ENCODE measurements around the gene SYK.
"Not testable (repeated sequence)": the region's sequence is repeated elsewhere in the genome, so short reads cannot be mapped to it uniquely, and the experiment has no call there.

The SYK gene

GRCh38 chr9:90871327-90871935 lies 69.8 kb downstream of the SYK start:
- Mint-ChIP-seq H3K4me1 (no peaks in the 10 kb centered on the region), H3K4me3 (no peak overlapping the region), H3K36me3 (peaks cover 26% of the 10 kb centered on the region), H3K9me3 (no peaks in the 10 kb centered on the region), H3K27ac (no peak overlapping the region), H3K27me3 (no peaks in the 10 kb centered on the region)
- ATAC-seq (ENCODE audit: low read depth) (no peak), DNase-seq (ENCODE audit: low spot score in 2 of 2) (no peak)

- no peaks in the 10 kb centered on the region for H3K27me3 Mint-ChIP-seq
- no peak for DNase-seq (ENCODE audit: low spot score in 2 of 2)
- ATAC-seq (ENCODE audit: low read depth): no peak
- H3K4me3 Mint-ChIP-seq: no peak overlapping the region
- H3K27ac Mint-ChIP-seq: peak overlapping the region; percentile 24
- no peaks in the 10 kb centered on the region for H3K4me1 Mint-ChIP-seq
- H3K9me3 Mint-ChIP-seq: no peaks in the 10 kb centered on the region
- H3K36me3 Mint-ChIP-seq: peaks cover 24% of the 10 kb centered on the region
Measured at GRCh38 chr9:90872835-90873294, 71.2 kb downstream of the SYK start.

GRCh38 chr9:90873422-90873821 lies 71.8 kb downstream of the SYK start:
- Mint-ChIP-seq H3K36me3 (peaks cover 26% of the 10 kb centered on the region), H3K4me1 (no peaks in the 10 kb centered on the region), H3K27me3 (no peaks in the 10 kb centered on the region), H3K4me3 (no peak overlapping the region), H3K9me3 (no peaks in the 10 kb centered on the region), H3K27ac (peak overlapping the region; percentile 24)
- DNase-seq (ENCODE audit: low spot score in 2 of 2) (no peak), ATAC-seq (ENCODE audit: low read depth) (no peak)

GRCh38 chr9:90874194-90874593 lies 72.6 kb downstream of the SYK start:
- Mint-ChIP-seq H3K4me3 (no peak overlapping the region), H3K27ac (no peak overlapping the region), H3K36me3 (peaks cover 30% of the 10 kb centered on the region), H3K4me1 (no peaks in the 10 kb centered on the region), H3K27me3 (no peaks in the 10 kb centered on the region), H3K9me3 (no peaks in the 10 kb centered on the region)
- ATAC-seq (ENCODE audit: low read depth): no peak
- no peak for DNase-seq (ENCODE audit: low spot score in 2 of 2)

- Mint-ChIP-seq H3K4me3 (no peak overlapping the region), H3K9me3 (no peaks in the 10 kb centered on the region), H3K36me3 (peaks cover 54% of the 10 kb centered on the region), H3K4me1 (peaks cover 29% of the 10 kb centered on the region), H3K27ac (peak overlapping the region; percentile 73), H3K27me3 (no peaks in the 10 kb centered on the region)
- DNase-seq (ENCODE audit: low spot score in 2 of 2): no peak
- no peak for ATAC-seq (ENCODE audit: low read depth)
Measured at GRCh38 chr9:90878562-90878961, 76.9 kb downstream of the SYK start.

- no peak for DNase-seq (ENCODE audit: low spot score in 2 of 2)
- Mint-ChIP-seq H3K27ac (peak overlapping the region; percentile 95), H3K36me3 (peaks cover 55% of the 10 kb centered on the region), H3K4me3 (peak overlapping the region; percentile 22), H3K9me3 (no peaks in the 10 kb centered on the region), H3K27me3 (no peaks in the 10 kb centered on the region), H3K4me1 (peaks cover 31% of the 10 kb centered on the region)
- no peak for ATAC-seq (ENCODE audit: low read depth)
Measured at GRCh38 chr9:90880066-90880465, 78.4 kb downstream of the SYK start.

- no peaks in the 10 kb centered on the region for H3K9me3 Mint-ChIP-seq
- H3K36me3 Mint-ChIP-seq: peaks cover 57% of the 10 kb centered on the region
- H3K27me3 Mint-ChIP-seq: no peaks in the 10 kb centered on the region
- DNase-seq (ENCODE audit: low spot score in 2 of 2): no peak
- H3K4me3 Mint-ChIP-seq: no peak overlapping the region
- peaks cover 33% of the 10 kb centered on the region for H3K4me1 Mint-ChIP-seq
- peak; percentile 16 for ATAC-seq (ENCODE audit: low read depth)
- H3K27ac Mint-ChIP-seq: peak overlapping the region; percentile 95
Measured at GRCh38 chr9:90880669-90881068, 79.0 kb downstream of the SYK start.

GRCh38 chr9:90881648-90882047 lies 80.0 kb downstream of the SYK start:
- H3K27ac Mint-ChIP-seq: peak overlapping the region; percentile 95
- H3K4me3 Mint-ChIP-seq: peak overlapping the region; percentile 46
- H3K9me3 Mint-ChIP-seq: no peaks in the 10 kb centered on the region
- peak; percentile 89 for ATAC-seq (ENCODE audit: low read depth)
- no peaks in the 10 kb centered on the region for H3K27me3 Mint-ChIP-seq
- peak; percentile 43 to 49 for DNase-seq (ENCODE audit: low spot score in 2 of 2)
- peaks cover 36% of the 10 kb centered on the region for H3K4me1 Mint-ChIP-seq
- peaks cover 59% of the 10 kb centered on the region for H3K36me3 Mint-ChIP-seq

GRCh38 chr9:90882991-90883600 lies 81.5 kb downstream of the SYK start:
- H3K27me3 Mint-ChIP-seq: no peaks in the 10 kb centered on the region
- H3K4me1 Mint-ChIP-seq: peaks cover 36% of the 10 kb centered on the region
- ATAC-seq (ENCODE audit: low read depth): no peak
- peak overlapping the region; percentile 95 for H3K27ac Mint-ChIP-seq
- H3K9me3 Mint-ChIP-seq: no peaks in the 10 kb centered on the region
- H3K4me3 Mint-ChIP-seq: no peak overlapping the region
- H3K36me3 Mint-ChIP-seq: peaks cover 57% of the 10 kb centered on the region
- DNase-seq (ENCODE audit: low spot score in 2 of 2): no peak

GRCh38 chr9:90883661-90884060 lies 82.0 kb downstream of the SYK start:
- Mint-ChIP-seq H3K27ac (peak overlapping the region; percentile 95), H3K4me1 (peaks cover 36% of the 10 kb centered on the region), H3K36me3 (peaks cover 56% of the 10 kb centered on the region), H3K9me3 (no peaks in the 10 kb centered on the region), H3K4me3 (no peak overlapping the region), H3K27me3 (no peaks in the 10 kb centered on the region)
- no peak for ATAC-seq (ENCODE audit: low read depth)
- no peak for DNase-seq (ENCODE audit: low spot score in 2 of 2)

- Mint-ChIP-seq H3K36me3 (peaks cover 59% of the 10 kb centered on the region), H3K27me3 (no peaks in the 10 kb centered on the region)
Measured at GRCh38 chr9:90884178-90884577, 82.6 kb downstream of the SYK start.

GRCh38 chr9:90886868-90887267 lies 85.2 kb downstream of the SYK start:
- not testable (repeated sequence) for H3K27me3 Mint-ChIP-seq; DNase-seq (ENCODE audit: low spot score in 2 of 2); H3K4me3 Mint-ChIP-seq; H3K9me3 Mint-ChIP-seq; ATAC-seq (ENCODE audit: low read depth)
- H3K36me3 Mint-ChIP-seq: peaks cover 45% of the 10 kb centered on the region
- H3K4me1 Mint-ChIP-seq: peaks cover 15% of the 10 kb centered on the region
- peak overlapping the region; percentile 26 for H3K27ac Mint-ChIP-seq

More at GRCh38 chr9:90884178-90884577, 82.6 kb downstream of the SYK start:
- no peak overlapping the region for H3K27ac Mint-ChIP-seq
- ATAC-seq (ENCODE audit: low read depth): no peak
- H3K4me3 Mint-ChIP-seq: no peak overlapping the region
- H3K4me1 Mint-ChIP-seq: peaks cover 36% of the 10 kb centered on the region
- no peak for DNase-seq (ENCODE audit: low spot score in 2 of 2)
- H3K9me3 Mint-ChIP-seq: no peaks in the 10 kb centered on the region

- H3K36me3 Mint-ChIP-seq: peaks cover 35% of the 10 kb centered on the region
- no peaks in the 10 kb centered on the region for H3K27me3 Mint-ChIP-seq
- H3K9me3 Mint-ChIP-seq: no peaks in the 10 kb centered on the region
- H3K27ac Mint-ChIP-seq: peak overlapping the region; percentile 81
- no peak overlapping the region for H3K4me3 Mint-ChIP-seq
- ATAC-seq (ENCODE audit: low read depth) (no peak), DNase-seq (ENCODE audit: low spot score in 2 of 2) (no peak)
- H3K4me1 Mint-ChIP-seq: peaks cover 5% of the 10 kb centered on the region
Measured at GRCh38 chr9:90888941-90889340, 87.3 kb downstream of the SYK start.

- H3K36me3 Mint-ChIP-seq: peaks cover 36% of the 10 kb centered on the region
- ATAC-seq (ENCODE audit: low read depth): no peak
Measured at GRCh38 chr9:90890146-90890810, 88.7 kb downstream of the SYK start.

More at GRCh38 chr9:90890146-90890810, 88.7 kb downstream of the SYK start:
- Mint-ChIP-seq H3K27me3 (no peaks in the 10 kb centered on the region), H3K9me3 (no peaks in the 10 kb centered on the region), H3K4me3 (no peak overlapping the region), H3K27ac (peak overlapping the region; percentile 28), H3K4me1 (peaks cover 5% of the 10 kb centered on the region)
- DNase-seq (ENCODE audit: low spot score in 2 of 2): no peak
